H1 (cell line): Measurements from ENCODE around the gene SLC24A1.

ENCODE experiments used
- POLR2A ChIP-seq, 2 experiments: IDR thresholded peaks; 1 replicate in 1 of 2; 2 replicates in 1 of 2; pipeline ENCODE4 v1.6.1; 2011; ENCODE audit warnings: low read depth in 2 of 2, low read length in 2 of 2, mild to moderate bottlenecking in 2 of 2; ENCODE audit errors: control extremely low read depth in 1 of 2
- ZNF274 ChIP-seq: IDR thresholded peaks from 2 replicates; pipeline ENCODE4 v1.7.0; 2012; ENCODE audit warnings: low read length, borderline replicate concordance; ENCODE audit errors: extremely low read depth
- TF ChIP-seq, protein P1 (sequence below), 3 experiments: IDR thresholded peaks; 1 replicate in 2 of 3; 2 replicates in 1 of 3; pipeline versions ENCODE4 v1.5.1 to v1.6.1; 2011; ENCODE audit warnings: low read length in 3 of 3, mild to moderate bottlenecking in 3 of 3, inconsistent platforms in 2 of 3, low read depth in 1 of 3, moderate library complexity in 1 of 3; ENCODE audit not compliant: insufficient read depth in 1 of 3; ENCODE audit errors: control extremely low read depth in 1 of 3

DNA sequence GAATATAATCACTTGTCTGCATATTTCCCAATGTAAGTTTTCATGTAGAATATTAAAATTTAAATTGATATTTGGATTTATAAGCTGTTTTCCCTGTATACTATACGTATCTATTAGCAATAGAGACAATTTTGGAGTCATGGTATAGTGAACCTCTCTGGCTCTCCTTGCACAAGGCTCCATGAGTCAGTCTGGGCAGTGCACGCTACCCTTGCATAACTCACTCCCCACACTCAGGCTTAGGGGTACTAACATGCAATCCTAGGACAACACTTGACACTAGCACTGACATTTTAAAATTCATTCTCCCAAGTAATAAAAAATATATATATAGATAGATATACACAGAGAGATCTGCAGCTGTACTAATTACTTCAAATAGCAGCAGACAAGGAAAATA is 39.2 kb downstream of the SLC24A1 start:
- TF ChIP-seq ZNF274 (no peak), POLR2A (IDR thresholded peaks at IDR 0.05; ENCODE audit: control extremely low read depth in 1 of 2, low read depth in 2 of 2, low read length in 2 of 2) (no peak)
- TF ChIP-seq, protein P1, sequence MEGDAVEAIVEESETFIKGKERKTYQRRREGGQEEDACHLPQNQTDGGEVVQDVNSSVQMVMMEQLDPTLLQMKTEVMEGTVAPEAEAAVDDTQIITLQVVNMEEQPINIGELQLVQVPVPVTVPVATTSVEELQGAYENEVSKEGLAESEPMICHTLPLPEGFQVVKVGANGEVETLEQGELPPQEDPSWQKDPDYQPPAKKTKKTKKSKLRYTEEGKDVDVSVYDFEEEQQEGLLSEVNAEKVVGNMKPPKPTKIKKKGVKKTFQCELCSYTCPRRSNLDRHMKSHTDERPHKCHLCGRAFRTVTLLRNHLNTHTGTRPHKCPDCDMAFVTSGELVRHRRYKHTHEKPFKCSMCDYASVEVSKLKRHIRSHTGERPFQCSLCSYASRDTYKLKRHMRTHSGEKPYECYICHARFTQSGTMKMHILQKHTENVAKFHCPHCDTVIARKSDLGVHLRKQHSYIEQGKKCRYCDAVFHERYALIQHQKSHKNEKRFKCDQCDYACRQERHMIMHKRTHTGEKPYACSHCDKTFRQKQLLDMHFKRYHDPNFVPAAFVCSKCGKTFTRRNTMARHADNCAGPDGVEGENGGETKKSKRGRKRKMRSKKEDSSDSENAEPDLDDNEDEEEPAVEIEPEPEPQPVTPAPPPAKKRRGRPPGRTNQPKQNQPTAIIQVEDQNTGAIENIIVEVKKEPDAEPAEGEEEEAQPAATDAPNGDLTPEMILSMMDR (IDR thresholded peaks at IDR 0.05; ENCODE audit: control extremely low read depth in 1 of 3, insufficient read depth in 1 of 3, low read depth in 1 of 3, low read length in 3 of 3), result no peak
